A549 (cell line): ENCODE measurements around the gene DEF6. TPM values are rescaled to one million over a fixed set of nuclear protein-coding genes. Genes with fewer than 3 reads are reported as not detected.

Experiments
- ATAC-seq, 2 experiments: fragments of 200-7000 bp in 1 of 2; fragments of >200 bp in 1 of 2; cut with Nextera tagmentation in 1 of 2; cut with Tn5 transposase in 1 of 2; 3 replicates each; pipeline versions ENCODE4 v1.8.0 to v1.9.1; 2018 to 2020; ENCODE audit warnings: mild to moderate bottlenecking in 1 of 2, moderate library complexity in 1 of 2
- CTCF ChIA-PET: fragments of 300-600 bp; sonication (Branson Sonifier 250); formaldehyde crosslinking; extraction: SDS; loops from one replicate; lab custom pipeline; 2021; ENCODE audit warnings: antibody characterized with exemption, inconsistent platforms; lab: Yijun Ruan, JAX
- POLR2A ChIA-PET: fragments of 350-600 bp; formaldehyde crosslinking; extraction: SDS; loops from one replicate; lab custom pipeline; 2021; ENCODE audit warnings: antibody characterized with exemption, inconsistent platforms; lab: Yijun Ruan, JAX
- DNase-seq, 2 experiments: peaks; one replicate each; pipeline versions ENCODE4 v3.0.0 to v3.0.0-alpha.2; 2011 to 2016; ENCODE audit warnings: low read depth in 1 of 2, low spot score in 1 of 2
- FAIRE-seq: peaks from 2 replicates; lab custom pipeline; 2011; peaks lifted over from hg19 to GRCh38; lab: Jason Lieb, UNC
- H3K27ac ChIP-seq, 2 experiments: fragments of >200 bp; sonication (Bioruptor Twin); formaldehyde crosslinking; 3 replicates each; pipeline ENCODE4 v1.5.1; 2016 to 2017
- H3K4me1 ChIP-seq: fragments of >200 bp; sonication (Bioruptor Twin); formaldehyde crosslinking; 3 replicates; pipeline ENCODE4 v1.6.1; 2016
- H3K4me2 ChIP-seq: fragments of >200 bp; sonication (Bioruptor Twin); formaldehyde crosslinking; 3 replicates; pipeline ENCODE4 v1.6.1; 2016
- H3K4me3 ChIP-seq: fragments of >200 bp; sonication (Bioruptor Twin); formaldehyde crosslinking; 3 replicates; pipeline ENCODE4 v1.5.1; 2016
- H3K9me3 ChIP-seq: fragments of >200 bp; sonication (Bioruptor Twin); formaldehyde crosslinking; 3 replicates; pipeline ENCODE4 v1.6.1; 2016
- CBX2 ChIP-seq: fragments of 200-600 bp; sonication (generic); IDR thresholded peaks from 2 replicates; pipeline ENCODE4 v1.6.1; 2016; ENCODE audit warnings: low read depth, mild to moderate bottlenecking, borderline replicate concordance
- CBX8 ChIP-seq: fragments of 200-600 bp; sonication (generic); IDR thresholded peaks from 2 replicates; pipeline ENCODE4 v1.6.1; 2016
- CEBPB ChIP-seq, 2 experiments: fragments of >200 bp in 1 of 2; sonication (Bioruptor Twin) in 1 of 2; formaldehyde crosslinking in 1 of 2; IDR thresholded peaks; 2 replicates each; pipeline ENCODE4 v1.6.1; 2012 to 2016
- CHD2 ChIP-seq: fragments of 150-350 bp; IDR thresholded peaks from 2 replicates; pipeline ENCODE4 v1.6.1; 2014; ENCODE audit warnings: low read length; ENCODE audit not compliant: partially characterized antibody
- CHD4 ChIP-seq: fragments of 200-600 bp; sonication (generic); IDR thresholded peaks from 2 replicates; pipeline ENCODE4 v1.6.1; 2016; ENCODE audit warnings: antibody characterized with exemption, mild to moderate bottlenecking, borderline replicate concordance
- EHF ChIP-seq: fragments of 250-450 bp; sonication (Bioruptor Pico); IDR thresholded peaks from 2 replicates; pipeline ENCODE4 v1.5.0; 2020; ENCODE audit warnings: mild to moderate bottlenecking
- EHMT2 ChIP-seq: fragments of 200-600 bp; sonication (generic); IDR thresholded peaks from 2 replicates; pipeline ENCODE4 v1.6.1; 2016; ENCODE audit warnings: antibody characterized with exemption, low read depth, mild to moderate bottlenecking, moderate library complexity
- ESRRA ChIP-seq: fragments of 150-350 bp; IDR thresholded peaks from 2 replicates; pipeline ENCODE4 v1.6.1; 2014; ENCODE audit warnings: mild to moderate bottlenecking, low read length, borderline replicate concordance
- FOSB ChIP-seq: fragments of 250-450 bp; sonication (Bioruptor Pico); IDR thresholded peaks from 2 replicates; pipeline ENCODE4 v1.5.0; 2020; ENCODE audit warnings: mild to moderate bottlenecking, moderate library complexity
- FOXS1 ChIP-seq: fragments of 250-450 bp; sonication (Bioruptor Pico); IDR thresholded peaks from 2 replicates; pipeline ENCODE4 v1.5.0; 2020; ENCODE audit warnings: mild to moderate bottlenecking, moderate library complexity
- GATA3 ChIP-seq: IDR thresholded peaks from 2 replicates; pipeline ENCODE4 v1.6.1; 2012; ENCODE audit warnings: borderline replicate concordance
- HEYL ChIP-seq: fragments of 250-450 bp; sonication (Bioruptor Pico); IDR thresholded peaks from 2 replicates; pipeline ENCODE4 v1.8.0; 2021; ENCODE audit warnings: mild to moderate bottlenecking, moderate library complexity
- HOXA7 ChIP-seq: fragments of 250-450 bp; sonication (Bioruptor Pico); IDR thresholded peaks from 2 replicates; pipeline ENCODE4 v1.5.0; 2020; ENCODE audit warnings: mild to moderate bottlenecking, moderate library complexity
- JUN ChIP-seq, 2 experiments: fragments of >200 bp; sonication (Bioruptor Twin); formaldehyde crosslinking; IDR thresholded peaks; 2 replicates in 1 of 2; 3 replicates in 1 of 2; pipeline ENCODE4 v1.6.1; 2016 to 2017
- MAFK ChIP-seq: fragments of 450-650 bp; IDR thresholded peaks from 2 replicates; pipeline ENCODE4 v1.6.1; 2014; ENCODE audit not compliant: partially characterized antibody
- NFE2L2 ChIP-seq: fragments of 150-350 bp; conservative IDR thresholded peaks from 2 replicates; pipeline ENCODE4 v1.6.1; 2014; ENCODE audit warnings: low read length
- PBX3 ChIP-seq: IDR thresholded peaks from 2 replicates; pipeline ENCODE4 v1.6.1; 2012
- PHF8 ChIP-seq: fragments of 200-600 bp; sonication (generic); IDR thresholded peaks from 2 replicates; pipeline ENCODE4 v1.6.1; 2016; ENCODE audit warnings: low read depth, mild to moderate bottlenecking, antibody characterized with exemption, moderate library complexity, borderline replicate concordance
- RAD21 ChIP-seq, 2 experiments: fragments of >200 bp in 1 of 2; sonication (Bioruptor Twin) in 1 of 2; formaldehyde crosslinking in 1 of 2; IDR thresholded peaks in 1 of 2; conservative IDR thresholded peaks in 1 of 2; 2 replicates in 1 of 2; 3 replicates in 1 of 2; pipeline ENCODE4 v1.6.1; 2012 to 2018; ENCODE audit warnings: inconsistent platforms in 1 of 2
- RCOR1 ChIP-seq: fragments of 150-350 bp; IDR thresholded peaks from 2 replicates; pipeline ENCODE4 v1.6.1; 2014; ENCODE audit warnings: antibody characterized with exemption, low read length, low read depth
- SREBF2 ChIP-seq: fragments of 450-650 bp; IDR thresholded peaks from 2 replicates; pipeline ENCODE4 v1.6.1; 2014; ENCODE audit warnings: mild to moderate bottlenecking, moderate library complexity
- TP53 ChIP-seq: fragments of 250-450 bp; sonication (Bioruptor Pico); IDR thresholded peaks from 2 replicates; pipeline ENCODE4 v1.5.0; 2021; ENCODE audit warnings: mild to moderate bottlenecking, moderate library complexity
- WGBS: methylation state at CpG from one replicate; pipeline ENCODE4 v1.1.6; 2017; ENCODE audit errors: missing lambda C conversion rate; 5-methylcytosine and 5-hydroxymethylcytosine counted together
- polyA plus RNA-seq, 4 experiments: library from polyadenylated mRNA; depleted of rRNA in 3 of 4; stranded (reverse); fragments of >200 nt; fragmentation: RNase III in 1 of 4; extraction: RNeasy Plus Mini Kit Qiagen cat#74134 plus additional on column Dnase treatment in 1 of 4; gene quantifications; 2 replicates in 3 of 4; 3 replicates in 1 of 4; pipeline ENCODE4 v1.2.3, GENCODE V29; 2011 to 2017
- TF ChIP-seq, protein P1 (sequence below): fragments of 150-350 bp; IDR thresholded peaks from 2 replicates; pipeline ENCODE4 v1.6.1; 2014; ENCODE audit warnings: low read depth, mild to moderate bottlenecking, low read length
- TF ChIP-seq, protein P2 (sequence below): IDR thresholded peaks from 2 replicates; pipeline ENCODE4 v1.6.1; 2012
- TF ChIP-seq, protein P3 (sequence below): fragments of 200-600 bp; sonication (generic); IDR thresholded peaks from 2 replicates; pipeline ENCODE4 v1.6.1; 2016; ENCODE audit warnings: antibody characterized with exemption, mild to moderate bottlenecking, moderate library complexity

The DEF6 gene
- polyA plus RNA-seq, 2 of the 4 experiments (the other 2 are of a cell fraction), result 0.05 TPM

GRCh38 chr6:35288834-35289233 is 8.8 kb upstream of the DEF6 start (continued):
- no peak for TF ChIP-seq PBX3
- TF ChIP-seq CBX8, result no peak
- TF ChIP-seq CBX2, result no peak
- no peak for TF ChIP-seq GATA3
- no peak for TF ChIP-seq TP53 (CRISPR knock-in tag)
- TF ChIP-seq ESRRA, result no peak

DNA sequence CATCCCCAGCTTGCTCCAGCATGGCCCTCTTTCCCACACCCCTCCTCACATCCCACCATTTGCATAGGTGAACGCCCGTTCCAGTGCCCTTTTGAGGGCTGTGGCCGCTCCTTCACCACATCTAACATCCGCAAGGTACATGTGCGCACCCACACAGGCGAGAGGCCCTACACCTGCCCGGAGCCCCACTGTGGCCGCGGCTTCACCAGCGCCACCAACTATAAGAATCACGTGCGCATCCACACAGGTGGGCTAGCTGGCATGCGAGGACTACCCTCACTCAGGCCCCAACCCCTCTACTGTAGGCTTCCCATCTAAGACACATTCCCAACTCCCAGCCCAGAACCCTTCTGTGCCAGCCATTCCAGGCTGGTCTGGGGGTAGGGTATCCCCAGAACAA is 6.1 kb upstream of the DEF6 start:
- Histone ChIP-seq H3K4me2 (no peak overlapping the region), H3K27ac (no peak overlapping the region), H3K4me3 (no peak overlapping the region), H3K4me1 (no peaks in the 10 kb centered on the region), H3K9me3 (no peaks in the 10 kb centered on the region)
- WGBS, result 94% methylated on average over 13 of the region's 13 CpGs
- TF ChIP-seq, protein P1, sequence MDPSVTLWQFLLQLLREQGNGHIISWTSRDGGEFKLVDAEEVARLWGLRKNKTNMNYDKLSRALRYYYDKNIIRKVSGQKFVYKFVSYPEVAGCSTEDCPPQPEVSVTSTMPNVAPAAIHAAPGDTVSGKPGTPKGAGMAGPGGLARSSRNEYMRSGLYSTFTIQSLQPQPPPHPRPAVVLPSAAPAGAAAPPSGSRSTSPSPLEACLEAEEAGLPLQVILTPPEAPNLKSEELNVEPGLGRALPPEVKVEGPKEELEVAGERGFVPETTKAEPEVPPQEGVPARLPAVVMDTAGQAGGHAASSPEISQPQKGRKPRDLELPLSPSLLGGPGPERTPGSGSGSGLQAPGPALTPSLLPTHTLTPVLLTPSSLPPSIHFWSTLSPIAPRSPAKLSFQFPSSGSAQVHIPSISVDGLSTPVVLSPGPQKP, result no peak
- TF ChIP-seq, protein P2, sequence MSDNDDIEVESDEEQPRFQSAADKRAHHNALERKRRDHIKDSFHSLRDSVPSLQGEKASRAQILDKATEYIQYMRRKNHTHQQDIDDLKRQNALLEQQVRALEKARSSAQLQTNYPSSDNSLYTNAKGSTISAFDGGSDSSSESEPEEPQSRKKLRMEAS, result no peak
- TF ChIP-seq EHMT2 (no peak), CHD4 (no peak), JUN (IDR thresholded peaks at IDR 0.05) (no peak), TP53 (CRISPR knock-in tag) (no peak), HOXA7 (CRISPR knock-in tag) (no peak)
- TF ChIP-seq, protein P3, sequence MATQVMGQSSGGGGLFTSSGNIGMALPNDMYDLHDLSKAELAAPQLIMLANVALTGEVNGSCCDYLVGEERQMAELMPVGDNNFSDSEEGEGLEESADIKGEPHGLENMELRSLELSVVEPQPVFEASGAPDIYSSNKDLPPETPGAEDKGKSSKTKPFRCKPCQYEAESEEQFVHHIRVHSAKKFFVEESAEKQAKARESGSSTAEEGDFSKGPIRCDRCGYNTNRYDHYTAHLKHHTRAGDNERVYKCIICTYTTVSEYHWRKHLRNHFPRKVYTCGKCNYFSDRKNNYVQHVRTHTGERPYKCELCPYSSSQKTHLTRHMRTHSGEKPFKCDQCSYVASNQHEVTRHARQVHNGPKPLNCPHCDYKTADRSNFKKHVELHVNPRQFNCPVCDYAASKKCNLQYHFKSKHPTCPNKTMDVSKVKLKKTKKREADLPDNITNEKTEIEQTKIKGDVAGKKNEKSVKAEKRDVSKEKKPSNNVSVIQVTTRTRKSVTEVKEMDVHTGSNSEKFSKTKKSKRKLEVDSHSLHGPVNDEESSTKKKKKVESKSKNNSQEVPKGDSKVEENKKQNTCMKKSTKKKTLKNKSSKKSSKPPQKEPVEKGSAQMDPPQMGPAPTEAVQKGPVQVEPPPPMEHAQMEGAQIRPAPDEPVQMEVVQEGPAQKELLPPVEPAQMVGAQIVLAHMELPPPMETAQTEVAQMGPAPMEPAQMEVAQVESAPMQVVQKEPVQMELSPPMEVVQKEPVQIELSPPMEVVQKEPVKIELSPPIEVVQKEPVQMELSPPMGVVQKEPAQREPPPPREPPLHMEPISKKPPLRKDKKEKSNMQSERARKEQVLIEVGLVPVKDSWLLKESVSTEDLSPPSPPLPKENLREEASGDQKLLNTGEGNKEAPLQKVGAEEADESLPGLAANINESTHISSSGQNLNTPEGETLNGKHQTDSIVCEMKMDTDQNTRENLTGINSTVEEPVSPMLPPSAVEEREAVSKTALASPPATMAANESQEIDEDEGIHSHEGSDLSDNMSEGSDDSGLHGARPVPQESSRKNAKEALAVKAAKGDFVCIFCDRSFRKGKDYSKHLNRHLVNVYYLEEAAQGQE, result no peak
- no peak for ATAC-seq
- POLR2A ChIA-PET, result no interaction called here
- CTCF ChIA-PET, result interaction anchor here (0.9 to 2.8 kb wide), 2 partner anchors 36 to 158 kb away, joined by 3 to 12 read pairs; no protein-coding TSS in a partner anchor
- FAIRE-seq, result no peak
- no peak for DNase-seq

GRCh38 chr6:35292494-35292893 is 5.1 kb upstream of the DEF6 start:
- WGBS, result 68% methylated on average over 7 of the region's 15 CpGs
- POLR2A ChIA-PET, result no interaction called here
- Histone ChIP-seq H3K27ac (no peak overlapping the region), H3K4me2 (no peak overlapping the region), H3K9me3 (no peaks in the 10 kb centered on the region), H3K4me3 (no peak overlapping the region), H3K4me1 (no peaks in the 10 kb centered on the region)
- ATAC-seq, result no peak
- CTCF ChIA-PET, result interaction anchor here (0.8 to 2.8 kb wide), 5 partner anchors 13 to 156 kb away, joined by 3 to 17 read pairs (median 9); no protein-coding TSS in a partner anchor
- no peak for FAIRE-seq
- DNase-seq, result no peak
- TF ChIP-seq CEBPB (IDR thresholded peaks at IDR 0.05), result no peak
- no peak for TF ChIP-seq ESRRA
- no peak for TF ChIP-seq NFE2L2
- no peak for TF ChIP-seq EHF (CRISPR knock-in tag)
- no peak for TF ChIP-seq RCOR1
- TF ChIP-seq CHD4, result no peak
- TF ChIP-seq CBX2, result no peak
- TF ChIP-seq CHD2, result no peak
- no peak for TF ChIP-seq RAD21 (conservative IDR thresholded peaks at IDR 0.05 in 1 of 2, IDR thresholded peaks at IDR 0.05 in 1 of 2)
- TF ChIP-seq FOXS1, result no peak
- no peak for TF ChIP-seq HEYL (CRISPR knock-in tag)
- no peak for TF ChIP-seq SREBF2
- TF ChIP-seq HOXA7 (CRISPR knock-in tag), result no peak
- TF ChIP-seq FOSB, result no peak
- TF ChIP-seq, protein P3, result no peak
- no peak for TF ChIP-seq PHF8
- no peak for TF ChIP-seq MAFK
